GM18867 (cell line): Measurements from ENCODE around the gene CAD.

Experiments used
- ATAC-seq: cut with Tn5 transposase; IDR thresholded peaks from one replicate; pipeline ENCODE4 v1.9.1; 2021; ENCODE audit warnings: mild to moderate bottlenecking, moderate library complexity; ENCODE audit not compliant: unreplicated experiment

The CAD gene

DNA sequence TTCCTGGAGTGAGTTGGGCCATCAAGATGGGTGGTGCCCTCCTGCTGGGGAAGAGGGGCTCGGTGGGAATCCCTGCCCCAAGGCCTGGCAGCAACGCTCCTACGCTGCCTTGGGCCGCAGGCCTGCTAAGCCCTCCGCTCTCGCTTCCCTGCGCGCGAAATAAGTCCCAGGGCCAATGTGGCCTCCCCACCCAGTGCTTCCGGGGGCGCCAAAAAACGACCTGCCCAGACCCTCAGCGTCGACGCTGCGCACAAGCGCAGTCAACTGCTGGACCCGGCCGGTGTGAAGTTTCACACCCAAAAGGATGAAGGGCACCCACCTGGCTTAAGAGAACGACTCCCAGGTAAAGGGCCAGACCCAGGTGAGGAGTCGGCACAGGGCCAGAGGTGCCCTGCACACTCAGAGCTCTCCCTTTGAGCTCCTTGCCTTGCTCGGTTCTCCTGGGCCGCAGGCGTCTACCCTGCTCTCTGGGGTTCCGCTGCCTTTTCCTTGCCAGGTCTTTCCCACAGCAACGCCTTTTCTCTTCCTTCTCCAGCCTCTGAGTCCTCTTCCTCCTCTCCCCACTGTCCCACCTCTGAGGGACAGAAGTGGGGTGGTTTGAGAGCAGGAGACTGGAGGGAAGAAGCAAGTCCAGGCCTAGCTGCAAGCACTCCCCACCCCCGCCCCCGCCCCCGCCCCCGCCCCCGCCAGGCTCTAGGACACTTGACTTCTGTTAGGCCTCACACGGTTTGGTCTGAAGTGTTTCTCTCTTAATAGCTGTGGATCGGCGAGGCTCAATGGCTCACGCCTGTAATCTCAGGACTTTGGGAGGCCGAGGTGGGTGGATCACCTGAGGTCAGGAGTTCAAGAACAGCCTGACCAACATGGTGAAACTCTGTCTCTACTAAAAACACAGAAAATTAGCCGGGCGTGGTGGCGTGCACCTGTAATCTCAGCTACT is 58.3 kb downstream of the CAD start, which contains the start of gene DNAJC5G:
TSS of gene DNAJC5G (plus strand) at position 223 of the 940 bp plus-strand sequence. CDS start 1,296 bp downstream, outside the sequence.
- no peak for ATAC-seq

DNA sequence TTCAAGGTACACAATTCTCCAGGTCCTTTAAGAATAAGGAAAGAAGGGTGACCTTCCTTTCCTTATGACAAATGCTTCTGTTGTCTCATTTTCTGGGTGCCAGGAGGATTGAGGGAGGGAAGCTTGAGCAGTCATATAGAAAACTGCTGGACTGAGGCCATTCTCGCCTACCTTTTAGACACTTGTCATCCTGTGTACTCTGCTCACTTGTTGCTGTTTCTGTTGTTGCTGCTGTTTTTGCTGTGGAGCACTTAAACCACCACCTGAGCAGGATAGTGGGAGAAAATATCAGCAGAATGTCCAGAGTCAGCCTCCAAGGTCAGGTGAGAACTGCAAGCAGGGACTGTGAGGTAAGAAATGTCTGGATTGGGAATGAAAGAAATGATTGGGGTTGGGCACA is 60.8 kb downstream of the CAD start:
- no peak for ATAC-seq

DNA sequence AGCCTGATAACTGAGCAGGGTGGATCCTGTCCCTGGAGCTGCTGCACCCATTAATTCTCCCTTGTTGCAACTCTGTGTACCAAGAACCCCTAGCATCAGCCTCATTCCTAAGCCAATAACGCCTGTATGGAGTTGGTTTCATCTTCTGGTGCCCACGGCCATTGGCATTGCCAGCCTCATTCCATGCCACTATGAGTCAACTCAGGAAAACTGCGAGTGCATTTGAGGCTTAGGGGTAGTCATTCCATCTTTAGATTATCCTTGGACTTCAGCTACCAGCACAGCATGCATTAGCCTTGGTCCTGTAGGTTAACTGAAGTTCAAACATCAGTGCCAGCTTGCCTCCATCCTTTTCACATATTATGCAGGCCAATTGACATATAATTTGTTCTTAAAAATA is 63.7 kb downstream of the CAD start:
- ATAC-seq: no peak

DNA sequence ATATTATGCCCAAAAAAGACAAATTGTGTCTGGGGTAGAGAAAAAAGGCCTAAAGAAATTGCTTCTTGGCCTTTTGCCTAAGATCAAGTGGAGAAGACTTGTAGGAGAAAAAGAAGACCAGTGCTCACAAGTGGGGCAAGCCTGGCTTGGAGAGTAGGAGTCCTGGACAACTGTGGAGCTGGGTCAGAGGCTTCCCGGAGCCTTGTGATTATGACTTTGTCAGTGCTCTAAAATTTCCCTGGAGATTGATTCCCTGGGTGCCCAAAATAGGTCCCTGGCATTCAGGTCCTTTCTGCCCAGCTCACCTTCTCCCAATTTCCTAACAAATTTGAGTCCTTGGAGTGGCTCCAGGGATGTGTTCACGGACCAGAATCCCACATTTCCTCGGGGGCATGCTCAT is 64.3 kb downstream of the CAD start:
- no peak for ATAC-seq

DNA sequence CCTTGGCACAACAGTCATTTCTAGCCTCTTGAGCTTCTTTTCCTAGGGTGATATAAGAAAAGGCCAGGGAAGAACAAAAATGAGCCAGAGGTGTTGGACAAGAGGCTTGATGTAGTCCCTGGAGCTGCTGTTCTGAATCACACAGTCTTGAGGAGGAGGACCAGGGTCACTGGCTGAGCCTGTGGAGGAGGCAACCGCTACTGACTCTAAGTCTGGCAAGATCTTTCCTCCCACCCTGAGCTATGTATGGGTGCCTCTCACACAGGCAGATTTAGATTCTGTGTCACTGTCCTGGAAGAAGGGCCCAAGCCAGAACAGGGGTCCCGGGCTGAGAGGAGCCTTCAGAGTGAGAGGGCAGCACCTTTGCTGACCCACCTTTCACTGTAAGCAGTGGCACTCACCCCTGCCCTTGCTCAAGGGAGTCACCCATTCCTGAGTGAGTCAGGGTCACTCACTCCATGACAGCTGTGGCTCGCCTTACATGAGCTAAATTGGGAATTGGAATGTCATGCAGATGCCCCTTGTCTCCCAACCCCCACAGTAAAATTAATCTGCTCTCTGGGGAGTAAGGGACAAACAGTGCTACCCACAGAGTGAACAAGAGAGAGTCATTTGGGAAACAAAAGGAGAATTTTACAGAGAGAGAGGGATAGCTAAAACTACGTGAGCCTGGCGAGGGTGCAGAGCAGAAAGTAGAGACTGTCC is 64.8 kb downstream of the CAD start, which contains the start of gene TRIM54:
TSS of gene TRIM54 (plus strand) at position 575 of the 705 bp plus-strand sequence. CDS start 303 bp downstream, outside the sequence.
- ATAC-seq: no peak

DNA sequence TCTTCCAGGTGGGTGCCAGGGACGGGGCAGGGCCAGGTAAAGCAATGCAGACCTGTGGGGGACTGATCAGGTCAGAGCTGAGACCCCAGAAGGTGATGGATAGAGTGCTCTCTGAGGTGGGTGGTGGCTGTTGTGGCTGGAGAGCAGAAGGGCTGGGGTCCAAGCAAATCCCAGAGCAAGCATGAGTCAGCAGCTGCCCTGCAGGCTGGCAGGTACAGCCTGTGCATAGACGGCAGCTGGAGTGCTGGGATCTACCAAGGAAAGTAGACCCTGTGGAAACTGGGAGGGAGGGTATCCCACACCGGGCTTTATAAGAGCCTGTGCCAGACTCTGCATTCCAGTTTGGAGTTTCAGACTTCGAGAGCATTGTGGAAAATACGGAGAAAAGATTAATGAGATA is 65.7 kb downstream of the CAD start:
- ATAC-seq: no peak

DNA sequence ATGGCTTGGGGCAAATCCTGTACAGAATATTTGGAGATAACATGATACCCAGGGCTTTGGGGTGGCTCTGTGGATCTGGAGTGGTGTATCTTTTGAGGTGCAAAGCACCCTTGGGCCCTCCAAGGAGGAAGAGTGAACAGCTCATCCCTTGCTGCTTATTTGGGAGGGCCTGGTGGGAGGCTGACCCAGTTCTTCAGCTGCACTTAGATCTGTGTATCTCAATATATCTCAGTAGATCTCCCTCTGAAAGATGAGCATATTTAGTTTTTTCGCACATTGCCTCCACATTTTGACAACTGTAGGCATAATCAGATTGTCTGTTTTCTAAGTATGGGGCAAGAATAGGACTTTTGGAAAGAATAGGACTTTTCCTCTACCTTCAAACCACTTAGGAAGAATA is 67.8 kb downstream of the CAD start:
- ATAC-seq: no peak

DNA sequence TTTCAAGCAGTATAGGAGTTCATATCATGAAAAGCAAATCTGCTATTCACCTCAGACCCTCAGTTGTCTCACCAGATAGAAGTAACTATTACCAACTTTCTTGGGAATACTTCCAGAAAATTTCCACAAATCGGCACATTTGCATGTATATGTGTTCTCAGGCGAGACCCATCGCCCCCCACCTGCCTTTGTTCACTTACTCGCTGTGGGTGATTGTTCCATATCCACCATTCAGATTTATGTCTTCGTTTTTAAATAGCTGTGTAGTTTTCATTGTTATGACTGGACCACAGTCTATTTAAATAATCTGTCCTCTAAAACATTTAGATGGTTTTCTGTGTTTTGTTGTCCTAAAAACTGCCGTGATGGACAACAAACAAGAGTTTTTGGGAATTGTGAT is 68.3 kb downstream of the CAD start:
- no peak for ATAC-seq

DNA sequence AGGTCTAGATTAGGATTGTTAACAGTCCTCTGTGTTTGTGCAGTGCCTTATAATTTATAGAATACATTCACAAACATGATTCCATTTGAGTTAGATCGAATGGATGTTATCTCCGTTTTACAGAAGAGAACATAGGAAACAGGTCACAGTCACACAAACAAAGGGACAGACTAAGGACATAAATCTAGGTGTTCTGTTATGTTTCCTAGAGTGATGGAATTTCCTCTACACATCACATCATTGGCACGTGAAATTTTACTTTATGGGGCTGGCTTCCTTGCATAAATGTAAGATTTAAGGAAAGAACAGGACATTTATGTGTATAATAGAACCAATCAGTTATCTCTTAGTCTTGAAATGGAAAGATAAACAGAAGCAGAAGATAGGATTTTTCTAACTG is 71.4 kb downstream of the CAD start:
- ATAC-seq: no peak

DNA sequence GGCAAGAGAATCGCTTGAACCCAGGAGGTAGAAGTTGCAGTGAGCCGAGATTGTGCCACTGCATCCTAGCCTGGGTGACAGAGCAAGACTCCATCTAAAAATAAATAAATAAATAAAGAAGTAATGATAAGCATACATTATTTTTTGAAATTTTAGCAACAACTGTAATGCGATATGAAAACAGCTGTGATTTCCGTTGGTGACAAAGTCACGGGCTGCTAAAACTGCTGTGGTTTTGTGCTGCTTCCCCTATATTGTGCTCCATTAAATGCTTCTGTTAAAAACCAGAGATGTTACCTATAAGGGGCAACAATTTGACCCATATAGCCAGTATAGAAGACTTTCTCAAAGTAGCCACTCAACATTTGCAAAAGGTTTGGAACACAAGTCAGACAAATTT is 73.4 kb downstream of the CAD start:
- no peak for ATAC-seq

DNA sequence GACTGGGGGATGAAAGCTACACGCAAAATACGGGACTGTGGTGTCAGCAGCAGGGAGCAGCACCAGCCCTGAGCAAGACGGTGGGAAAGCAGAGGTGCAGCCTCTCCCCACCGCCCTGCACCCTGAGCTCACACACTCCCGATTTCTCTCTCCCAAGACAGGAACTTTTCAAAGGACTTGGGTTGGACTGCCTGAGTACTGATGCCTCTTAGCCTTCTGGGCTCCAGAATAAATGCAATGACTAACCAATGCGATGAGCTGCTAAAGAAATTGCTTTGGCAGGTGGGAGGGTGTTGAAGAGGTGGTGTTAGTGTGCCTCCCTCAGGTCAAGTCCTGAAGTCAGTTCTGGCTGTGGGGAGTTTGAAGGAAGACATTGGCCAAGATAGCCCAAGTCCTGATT is 74.7 kb downstream of the CAD start:
- no peak for ATAC-seq
